ENCODE data around the gene RAPGEF1.

RAPGEF1 gene

GRCh38 chr9:131605770-131606590 lies 133.9 kb downstream of the RAPGEF1 start:
- Histone ChIP-seq H3K4me3 (ENCODE audit: insufficient read depth, low read length, poor library complexity, severe bottlenecking) (no peak overlapping the region), H3F3A (ENCODE audit: insufficient read depth) (no peaks in the 10 kb centered on the region), H3K27me3 (ENCODE audit: low read length) (no peaks in the 10 kb centered on the region), H3K79me2 (ENCODE audit: insufficient read depth, low read length) (no peaks in the 10 kb centered on the region), H3K4me2 (ENCODE audit: low read depth, low read length, poor library complexity, severe bottlenecking) (no peak overlapping the region), H4K20me1 (ENCODE audit: low read depth, low read length) (no peaks in the 10 kb centered on the region), H3K9me3 (ENCODE audit: insufficient read depth, low read length) (no peaks in the 10 kb centered on the region), H3K9ac (ENCODE audit: low read length) (no peak overlapping the region), H3K36me3 (ENCODE audit: low read length) (no peaks in the 10 kb centered on the region), H3K9me2 (replicated peaks; ENCODE audit: insufficient read depth, low read length) (no peaks in the 10 kb centered on the region), H2AFZ (ENCODE audit: low read depth, low read length, severe bottlenecking) (no peak overlapping the region), H3K27ac (ENCODE audit: low read depth, low read length) (no peak overlapping the region)
- no peak for TF ChIP-seq CTCF (IDR thresholded peaks at IDR 0.05; ENCODE audit: insufficient read depth, low read length, poor library complexity, severe bottlenecking)
- TF ChIP-seq EZH2phosphoT487 (conservative IDR thresholded peaks at IDR 0.05; ENCODE audit: low read length): no peak

GRCh38 chr9:131603711-131604439 lies 136.0 kb downstream of the RAPGEF1 start:
- no peak overlapping the region for H3K4me2 ChIP-seq (ENCODE audit: low read depth, low read length, poor library complexity, severe bottlenecking)
- H3K4me3 ChIP-seq (ENCODE audit: insufficient read depth, low read length, poor library complexity, severe bottlenecking): no peak overlapping the region
- H3K27me3 ChIP-seq (ENCODE audit: low read length): no peaks in the 10 kb centered on the region
- no peaks in the 10 kb centered on the region for H4K20me1 ChIP-seq (ENCODE audit: low read depth, low read length)
- no peaks in the 10 kb centered on the region for H3K9me3 ChIP-seq (ENCODE audit: insufficient read depth, low read length)
- H3K36me3 ChIP-seq (ENCODE audit: low read length): no peaks in the 10 kb centered on the region
- H2AFZ ChIP-seq (ENCODE audit: low read depth, low read length, severe bottlenecking): no peak overlapping the region
- no peaks in the 10 kb centered on the region for H3K9me2 ChIP-seq (replicated peaks; ENCODE audit: insufficient read depth, low read length)
- no peaks in the 10 kb centered on the region for H3K79me2 ChIP-seq (ENCODE audit: insufficient read depth, low read length)
- no peak for TF ChIP-seq EZH2phosphoT487 (conservative IDR thresholded peaks at IDR 0.05; ENCODE audit: low read length)
- no peak overlapping the region for H3K9ac ChIP-seq (ENCODE audit: low read length)
- no peak overlapping the region for H3K27ac ChIP-seq (ENCODE audit: low read depth, low read length)
- no peaks in the 10 kb centered on the region for H3F3A ChIP-seq (ENCODE audit: insufficient read depth)

GRCh38 chr9:131603199-131603598 lies 136.7 kb downstream of the RAPGEF1 start:
- Histone ChIP-seq H3K9me2 (replicated peaks; ENCODE audit: insufficient read depth, low read length) (no peaks in the 10 kb centered on the region), H4K20me1 (ENCODE audit: low read depth, low read length) (no peaks in the 10 kb centered on the region), H3K79me2 (ENCODE audit: insufficient read depth, low read length) (no peaks in the 10 kb centered on the region), H3K27me3 (ENCODE audit: low read length) (no peaks in the 10 kb centered on the region), H3K4me2 (ENCODE audit: low read depth, low read length, poor library complexity, severe bottlenecking) (no peak overlapping the region), H3F3A (ENCODE audit: insufficient read depth) (no peaks in the 10 kb centered on the region), H3K9me3 (ENCODE audit: insufficient read depth, low read length) (no peaks in the 10 kb centered on the region), H3K9ac (ENCODE audit: low read length) (no peak overlapping the region), H3K27ac (ENCODE audit: low read depth, low read length) (no peak overlapping the region), H2AFZ (ENCODE audit: low read depth, low read length, severe bottlenecking) (no peak overlapping the region), H3K4me3 (ENCODE audit: insufficient read depth, low read length, poor library complexity, severe bottlenecking) (no peak overlapping the region), H3K36me3 (ENCODE audit: low read length) (no peaks in the 10 kb centered on the region)
- no peak for TF ChIP-seq EZH2phosphoT487 (conservative IDR thresholded peaks at IDR 0.05; ENCODE audit: low read length)
- no peak for TF ChIP-seq CTCF (IDR thresholded peaks at IDR 0.05; ENCODE audit: insufficient read depth, low read length, poor library complexity, severe bottlenecking)

All from SU-DHL-6 (cell line).